K562 (cell line): ENCODE measurements around the gene GRIK2. TPM values are rescaled to one million over a fixed set of nuclear protein-coding genes. Genes with fewer than 3 reads are reported as not detected.

Experiments used
- ATAC-seq: fragments of 200-7000 bp; cut with Tn5 transposase; 3 replicates; pipeline ENCODE4 v1.9.1; 2020; ENCODE audit warnings: moderate library complexity
- BruUV-seq: library from RNA; stranded (reverse); fragments of 400-500 nt; replicated peaks from 2 replicates; lab custom pipeline; 2021; lab: Mats Ljungman, UMichigan
- CTCF ChIA-PET: fragments of 300-600 bp; formaldehyde crosslinking; extraction: SDS; loops from one replicate; lab custom pipeline; 2021; ENCODE audit warnings: low intra/inter-chr PET ratio; lab: Yijun Ruan, JAX
- POLR2A ChIA-PET: fragments of 300-600, 350-650 bp; sonication (Branson Sonifier 250); formaldehyde crosslinking; extraction: SDS; loops from one replicate; lab custom pipeline; 2021; ENCODE audit warnings: antibody characterized with exemption, inconsistent platforms; lab: Yijun Ruan, JAX
- DNase-seq, 4 experiments: peaks; one replicate each; pipeline versions ENCODE4 v3.0.0 to v3.0.0-alpha.2; 2011 to 2018; ENCODE audit warnings: low spot score in 3 of 4, mixed read lengths in 3 of 4; ENCODE audit errors: extremely low read depth in 1 of 4
- FAIRE-seq: peaks from 2 replicates; lab custom pipeline; 2011; peaks lifted over from hg19 to GRCh38; lab: Jason Lieb, UNC
- H2AFZ ChIP-seq: 2 replicates; pipeline ENCODE4 v1.6.0; 2011; ENCODE audit warnings: low read depth, low read length, control low read depth, inconsistent platforms
- H3K27ac ChIP-seq: fragments of 200-600 bp; 3 replicates; pipeline ENCODE4 v1.8.0; 2011; ENCODE audit warnings: low read depth, mild to moderate bottlenecking, control low read depth, inconsistent platforms, low read length, moderate library complexity, mixed read lengths; ENCODE audit errors: extremely low read depth
- H3K27me3 ChIP-seq, 2 experiments: fragments of 300-600 bp in 1 of 2; 2 replicates in 1 of 2; 3 replicates in 1 of 2; pipeline versions ENCODE4 v1.6.0 to v1.8.0; 2011; ENCODE audit warnings: inconsistent platforms in 2 of 2, low read length in 2 of 2, mild to moderate bottlenecking in 1 of 2, mixed read lengths in 1 of 2, moderate library complexity in 1 of 2; ENCODE audit not compliant: control insufficient read depth in 2 of 2, insufficient read depth in 2 of 2
- H3K36me3 ChIP-seq: fragments of 300-600 bp; 3 replicates; pipeline ENCODE4 v1.8.0; 2011; ENCODE audit warnings: mild to moderate bottlenecking, low read length, inconsistent platforms; ENCODE audit not compliant: control insufficient read depth, insufficient read depth
- H3K4me1 ChIP-seq, 2 experiments: fragments of 200-600 bp in 1 of 2; replicated peaks in 1 of 2; 2 replicates in 1 of 2; 3 replicates in 1 of 2; pipeline versions ENCODE4 v1.5.1 to v1.8.0; 2011; ENCODE audit warnings: inconsistent platforms in 2 of 2, low read length in 2 of 2, mild to moderate bottlenecking in 1 of 2, mixed read lengths in 1 of 2, moderate library complexity in 1 of 2; ENCODE audit not compliant: control insufficient read depth in 2 of 2, insufficient read depth in 2 of 2
- H3K4me2 ChIP-seq: 2 replicates; pipeline ENCODE4 v1.6.1; 2011; ENCODE audit warnings: low read length, control low read depth, inconsistent platforms, mixed read lengths; ENCODE audit not compliant: insufficient read depth
- H3K4me3 ChIP-seq: fragments of 200-600 bp; sonication (generic), shearing (Covaris generic); 2 replicates; pipeline ENCODE4 v1.5.1; 2016; ENCODE audit warnings: control low read depth, inconsistent platforms
- H3K79me2 ChIP-seq: fragments of 200-600 bp; 3 replicates; pipeline ENCODE4 v1.8.0; 2011; ENCODE audit warnings: low read length, inconsistent platforms; ENCODE audit not compliant: control insufficient read depth, insufficient read depth
- H3K9ac ChIP-seq, 2 experiments: 2 replicates each; pipeline versions ENCODE4 v1.6.0 to v1.6.1; 2011; ENCODE audit warnings: low read depth in 2 of 2, low read length in 2 of 2, control low read depth in 1 of 2, inconsistent platforms in 1 of 2, mild to moderate bottlenecking in 1 of 2, mixed read lengths in 1 of 2; ENCODE audit not compliant: insufficient read depth in 1 of 2
- H3K9me1 ChIP-seq: one replicate; pipeline ENCODE4 v1.6.0; 2011; ENCODE audit warnings: inconsistent platforms, mild to moderate bottlenecking, low read length, moderate library complexity; ENCODE audit not compliant: control insufficient read depth, insufficient read depth
- H3K9me3 ChIP-seq: replicated peaks from 2 replicates; pipeline ENCODE4 v1.5.1; 2011; ENCODE audit warnings: low read depth, low read length, inconsistent platforms; ENCODE audit not compliant: control insufficient read depth, insufficient read depth
- H4K20me1 ChIP-seq: replicated peaks from 2 replicates; pipeline ENCODE4 v1.6.1; 2011; ENCODE audit warnings: low read length, inconsistent platforms, mixed read lengths; ENCODE audit not compliant: control insufficient read depth, insufficient read depth
- CBX8 ChIP-seq: fragments of 200-600 bp; sonication (generic); IDR thresholded peaks from 2 replicates; pipeline ENCODE4 v1.6.1; 2012; ENCODE audit warnings: borderline replicate concordance, mixed run types, low read depth, mild to moderate bottlenecking, moderate library complexity, mixed read lengths, low read length, control low read depth, inconsistent platforms; ENCODE audit not compliant: poor library complexity, severe bottlenecking; ENCODE audit errors: extremely low read depth
- CXXC5 ChIP-seq: fragments of 250-450 bp; sonication (Bioruptor Pico); IDR thresholded peaks from 2 replicates; pipeline ENCODE4 v1.8.0; 2022; ENCODE audit warnings: inconsistent platforms, mild to moderate bottlenecking, moderate library complexity
- ELF2 ChIP-seq: fragments of 250-450 bp; sonication (Bioruptor Pico); IDR thresholded peaks from 2 replicates; pipeline ENCODE4 v1.5.0; 2021; ENCODE audit warnings: mild to moderate bottlenecking
- HDAC3 ChIP-seq: fragments of 450-650 bp; IDR thresholded peaks from 2 replicates; pipeline ENCODE4 v1.6.1; 2018; ENCODE audit warnings: borderline replicate concordance, mild to moderate bottlenecking, moderate library complexity; ENCODE audit not compliant: partially characterized antibody
- MAFF ChIP-seq: IDR thresholded peaks from 2 replicates; pipeline ENCODE4 v1.6.1; 2012; ENCODE audit warnings: low read length, improper control_type of control experiment
- MIER1 ChIP-seq: fragments of 450-650 bp; IDR thresholded peaks from 2 replicates; pipeline ENCODE4 v1.6.1; 2016; ENCODE audit warnings: antibody characterized with exemption, mild to moderate bottlenecking, low read depth
- MTF1 ChIP-seq: fragments of 250-450 bp; sonication (Bioruptor Pico); IDR thresholded peaks from 2 replicates; pipeline ENCODE4 v1.9.0; 2021; ENCODE audit warnings: moderate library complexity, mild to moderate bottlenecking, inconsistent platforms, borderline replicate concordance
- RHOXF2B ChIP-seq: fragments of 250-450 bp; sonication (Bioruptor Pico); conservative IDR thresholded peaks from 2 replicates; pipeline ENCODE4 v1.5.1; 2021
- SNRNP70 ChIP-seq: fragments of 200-400 bp; formaldehyde crosslinking; optimal IDR thresholded peaks from 2 replicates; pipeline ENCODE3; 2017; ENCODE audit warnings: low read depth, low read length
- ZNF436 ChIP-seq: fragments of 250-450, 450-650 bp; sonication (Bioruptor Pico); formaldehyde crosslinking; IDR thresholded peaks from 2 replicates; pipeline ENCODE4 v1.7.0; 2020; ENCODE audit warnings: mild to moderate bottlenecking
- ZNF644 ChIP-seq: fragments of 200-800 bp; sonication (Bioruptor generic); IDR thresholded peaks from 2 replicates; pipeline ENCODE4 v1.6.1; 2016; ENCODE audit warnings: low read depth, missing genetic modification characterization, missing compliant biosample characterization
- ZNF707 ChIP-seq: fragments of 250-450 bp; sonication (Bioruptor Pico); conservative IDR thresholded peaks from 2 replicates; pipeline ENCODE4 v1.8.0; 2022; ENCODE audit warnings: inconsistent platforms, mild to moderate bottlenecking, moderate library complexity
- WGBS: fragments of 100-300 bp; shearing (Covaris generic); methylation state at CpG from one replicate; pipeline ENCODE4 v1.1.6; 2016; ENCODE audit warnings: low coverage, mixed read lengths; ENCODE audit not compliant: insufficient coverage; ENCODE audit errors: missing lambda C conversion rate; 5-methylcytosine and 5-hydroxymethylcytosine counted together
- in situ Hi-C: fragments of 300-500 bp; cut with MboI; formaldehyde crosslinking; loops from 4 replicates; pipeline ENCODE4 v1.15.0; 2018; ENCODE audit warnings: inconsistent platforms, mixed read lengths
- intact Hi-C: fragments of 100-400 bp; cut with micrococcal nuclease; formaldehyde crosslinking; loops from 2 replicates; pipeline ENCODE4 v1.14.2; 2022
- polyA plus RNA-seq, 8 experiments: library from polyadenylated mRNA; depleted of rRNA in 4 of 8; stranded (reverse) in 5 of 8; unstranded in 3 of 8; fragments of >200 nt; fragmentation: Nextera tagmentation in 2 of 8; fragmentation: Illumina TruSeq in 1 of 8; extraction: Ambion mirVana in 2 of 8; extraction: Trizol in 1 of 8; gene quantifications; 2 replicates each; pipeline versions ENCODE4 v1.2.1 to v1.2.3, GENCODE V29; 2011 to 2014; ENCODE audit warnings: inconsistent platforms in 1 of 8, missing spikeins in 1 of 8
- total RNA-seq, 7 experiments: library from RNA; depleted of rRNA in 6 of 7; stranded (reverse); fragments of >200 nt in 6 of 7; fragmentation: Illumina TruSeq in 2 of 7; extraction: Trizol in 2 of 7; gene quantifications; 2 replicates each; pipeline versions ENCODE4 v1.2.1 to v1.2.3, GENCODE V29; 2011 to 2021; ENCODE audit warnings: low replicate concordance in 1 of 7
- TF ChIP-seq, protein P1 (sequence below): fragments of 450-650 bp; formaldehyde crosslinking; IDR thresholded peaks from 2 replicates; pipeline ENCODE4 v1.4.0; 2020; ENCODE audit warnings: mild to moderate bottlenecking, mixed read lengths
- TF ChIP-seq, protein P2 (sequence below): IDR thresholded peaks from 2 replicates; pipeline ENCODE4 v1.6.1; 2014; ENCODE audit warnings: antibody characterized with exemption
- TF ChIP-seq, protein P3 (sequence below): fragments of 200-800 bp; sonication (Bioruptor generic); IDR thresholded peaks from 2 replicates; pipeline ENCODE4 v1.6.1; 2017; ENCODE audit warnings: missing genetic modification characterization, missing compliant biosample characterization
- TF ChIP-seq, protein P4 (sequence below): sonication (generic); formaldehyde crosslinking; IDR thresholded peaks from 2 replicates; pipeline ENCODE4 v1.9.0; 2022; ENCODE audit warnings: mild to moderate bottlenecking, missing genetic modification reagents
- TF ChIP-seq, protein P5 (sequence below): fragments of 450-650 bp; IDR thresholded peaks from 2 replicates; pipeline ENCODE4 v1.6.1; 2016; ENCODE audit warnings: antibody characterized with exemption

GRIK2 gene
- total and polyA plus RNA-seq, 9 of the 15 experiments (the other 6 are each of a cell fraction or from before 2014, with no cell fraction given): not detected

DNA sequence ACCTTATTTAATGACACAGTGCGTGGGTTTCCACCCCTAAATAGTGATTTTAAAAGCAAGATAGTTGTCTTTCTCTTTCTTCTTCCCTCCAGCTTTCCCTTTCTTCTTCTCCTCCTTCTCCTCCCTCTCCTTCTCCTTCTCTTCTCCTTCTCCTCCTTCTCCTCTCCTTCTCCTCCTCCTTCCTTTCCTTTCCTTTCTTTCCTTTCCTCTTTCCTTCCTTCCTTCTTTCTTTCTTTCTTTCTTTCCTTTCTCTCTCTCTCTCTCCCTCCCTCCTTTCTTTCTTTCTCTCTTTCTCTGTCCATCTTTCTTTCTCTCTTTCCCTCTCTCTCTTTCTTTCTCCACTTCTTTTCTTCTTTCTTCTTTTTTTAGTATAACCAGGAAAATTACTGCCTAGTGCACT is 670.6 kb downstream of the GRIK2 start:
- H3K4me1 ChIP-seq: no peaks in the 10 kb centered on the region
- no peak overlapping the region for H3K27ac ChIP-seq
- H3K27me3 ChIP-seq: no peaks in the 10 kb centered on the region
- H3K36me3 ChIP-seq: no peaks in the 10 kb centered on the region
- 0% methylated on average over 1 of the region's 1 CpG for WGBS
- no TSS peak for BruUV-seq
- no peak overlapping the region for H3K4me3 ChIP-seq
- H4K20me1 ChIP-seq: no peaks in the 10 kb centered on the region
- TF ChIP-seq CXXC5 (CRISPR knock-in tag): no peak
- TF ChIP-seq MAFF: no peak
- TF ChIP-seq ZNF644: no peak
- TF ChIP-seq MIER1: no peak
- no peak for TF ChIP-seq ZNF436 (CRISPR knock-in tag)
- no peak for TF ChIP-seq HDAC3
- TF ChIP-seq MTF1: no peak
- TF ChIP-seq, protein P1, sequence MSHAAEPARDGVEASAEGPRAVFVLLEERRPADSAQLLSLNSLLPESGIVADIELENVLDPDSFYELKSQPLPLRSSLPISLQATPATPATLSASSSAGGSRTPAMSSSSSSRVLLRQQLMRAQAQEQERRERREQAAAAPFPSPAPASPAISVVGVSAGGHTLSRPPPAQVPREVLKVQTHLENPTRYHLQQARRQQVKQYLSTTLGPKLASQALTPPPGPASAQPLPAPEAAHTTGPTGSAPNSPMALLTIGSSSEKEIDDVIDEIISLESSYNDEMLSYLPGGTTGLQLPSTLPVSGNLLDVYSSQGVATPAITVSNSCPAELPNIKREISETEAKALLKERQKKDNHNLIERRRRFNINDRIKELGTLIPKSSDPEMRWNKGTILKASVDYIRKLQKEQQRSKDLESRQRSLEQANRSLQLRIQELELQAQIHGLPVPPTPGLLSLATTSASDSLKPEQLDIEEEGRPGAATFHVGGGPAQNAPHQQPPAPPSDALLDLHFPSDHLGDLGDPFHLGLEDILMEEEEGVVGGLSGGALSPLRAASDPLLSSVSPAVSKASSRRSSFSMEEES (CRISPR knock-in tag): no peak
- TF ChIP-seq, protein P2, sequence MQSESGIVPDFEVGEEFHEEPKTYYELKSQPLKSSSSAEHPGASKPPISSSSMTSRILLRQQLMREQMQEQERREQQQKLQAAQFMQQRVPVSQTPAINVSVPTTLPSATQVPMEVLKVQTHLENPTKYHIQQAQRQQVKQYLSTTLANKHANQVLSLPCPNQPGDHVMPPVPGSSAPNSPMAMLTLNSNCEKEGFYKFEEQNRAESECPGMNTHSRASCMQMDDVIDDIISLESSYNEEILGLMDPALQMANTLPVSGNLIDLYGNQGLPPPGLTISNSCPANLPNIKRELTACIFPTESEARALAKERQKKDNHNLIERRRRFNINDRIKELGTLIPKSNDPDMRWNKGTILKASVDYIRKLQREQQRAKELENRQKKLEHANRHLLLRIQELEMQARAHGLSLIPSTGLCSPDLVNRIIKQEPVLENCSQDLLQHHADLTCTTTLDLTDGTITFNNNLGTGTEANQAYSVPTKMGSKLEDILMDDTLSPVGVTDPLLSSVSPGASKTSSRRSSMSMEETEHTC: no peak
- TF ChIP-seq, protein P3, sequence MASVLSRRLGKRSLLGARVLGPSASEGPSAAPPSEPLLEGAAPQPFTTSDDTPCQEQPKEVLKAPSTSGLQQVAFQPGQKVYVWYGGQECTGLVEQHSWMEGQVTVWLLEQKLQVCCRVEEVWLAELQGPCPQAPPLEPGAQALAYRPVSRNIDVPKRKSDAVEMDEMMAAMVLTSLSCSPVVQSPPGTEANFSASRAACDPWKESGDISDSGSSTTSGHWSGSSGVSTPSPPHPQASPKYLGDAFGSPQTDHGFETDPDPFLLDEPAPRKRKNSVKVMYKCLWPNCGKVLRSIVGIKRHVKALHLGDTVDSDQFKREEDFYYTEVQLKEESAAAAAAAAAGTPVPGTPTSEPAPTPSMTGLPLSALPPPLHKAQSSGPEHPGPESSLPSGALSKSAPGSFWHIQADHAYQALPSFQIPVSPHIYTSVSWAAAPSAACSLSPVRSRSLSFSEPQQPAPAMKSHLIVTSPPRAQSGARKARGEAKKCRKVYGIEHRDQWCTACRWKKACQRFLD (CRISPR knock-in tag): no peak
- no peak for TF ChIP-seq ELF2 (CRISPR knock-in tag)
- TF ChIP-seq ZNF707 (CRISPR knock-in tag): no peak
- no peak for TF ChIP-seq CBX8
- TF ChIP-seq, protein P4, sequence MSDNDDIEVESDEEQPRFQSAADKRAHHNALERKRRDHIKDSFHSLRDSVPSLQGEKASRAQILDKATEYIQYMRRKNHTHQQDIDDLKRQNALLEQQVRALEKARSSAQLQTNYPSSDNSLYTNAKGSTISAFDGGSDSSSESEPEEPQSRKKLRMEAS: no peak
- no peak for TF ChIP-seq SNRNP70
- TF ChIP-seq RHOXF2B: no peak
- TF ChIP-seq, protein P5, sequence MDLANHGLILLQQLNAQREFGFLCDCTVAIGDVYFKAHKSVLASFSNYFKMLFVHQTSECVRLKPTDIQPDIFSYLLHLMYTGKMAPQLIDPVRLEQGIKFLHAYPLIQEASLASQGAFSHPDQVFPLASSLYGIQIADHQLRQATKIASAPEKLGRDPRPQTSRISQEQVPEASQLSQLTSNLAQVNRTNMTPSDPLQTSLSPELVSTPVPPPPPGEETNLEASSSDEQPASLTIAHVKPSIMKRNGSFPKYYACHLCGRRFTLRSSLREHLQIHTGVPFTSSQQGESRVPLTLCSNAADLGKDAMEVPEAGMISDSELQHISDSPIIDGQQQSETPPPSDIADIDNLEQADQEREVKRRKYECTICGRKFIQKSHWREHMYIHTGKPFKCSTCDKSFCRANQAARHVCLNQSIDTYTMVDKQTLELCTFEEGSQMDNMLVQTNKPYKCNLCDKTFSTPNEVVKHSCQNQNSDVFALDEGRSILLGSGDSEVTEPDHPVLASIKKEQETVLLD: no peak
- H3K4me2 ChIP-seq: no peak overlapping the region
- ChIA-PET CTCF (no interaction called here), POLR2A (no interaction called here)
- FAIRE-seq (no peak), ATAC-seq (no peak), DNase-seq (no peak)
- H3K9me3 ChIP-seq: no peaks in the 10 kb centered on the region; the same call in 1 of the 2 replicates
- H3K9ac ChIP-seq: no peak overlapping the region
- H3K79me2 ChIP-seq: no peaks in the 10 kb centered on the region
- no peak overlapping the region for H2AFZ ChIP-seq
- intact Hi-C loops: no loop called here
- in situ Hi-C loops: no loop called here
- no peaks in the 10 kb centered on the region for H3K9me1 ChIP-seq
